NK-92 treated with Interleukin-12 subunit alpha and Interleukin-12 subunit beta, amount 100 ng/mL, for 24 hours (cell line): ENCODE results near the gene NUDT14.

Experiments
- DNase-seq: peaks from one replicate; lab custom pipeline; 2025; lab: John Stamatoyannopoulos, UW

NUDT14 gene

GRCh38 chr14:105173901-105174894 is 6.9 kb downstream of the NUDT14 start:
- DNase-seq, result no peak

GRCh38 chr14:105173145-105173544 is 8.0 kb downstream of the NUDT14 start:
- DNase-seq, result no peak

- no peak for DNase-seq
These were observed 8.6 kb downstream of the NUDT14 start for GRCh38 chr14:105172476-105172875.

GRCh38 chr14:105171004-105171673 is 10.0 kb downstream of the NUDT14 start:
- DNase-seq, result no peak

GRCh38 chr14:105169776-105170655 is 11.1 kb downstream of the NUDT14 start:
- no peak for DNase-seq

- DNase-seq, result no peak
These were observed 12.1 kb downstream of the NUDT14 start for GRCh38 chr14:105168979-105169507.

- DNase-seq, result no peak
These were observed 12.6 kb downstream of the NUDT14 start, which contains the start of gene JAG2 for GRCh38 chr14:105168496-105168978. Gene JAG2, minus strand, starts transcription at chr14:105168776. Its CDS starts 356 bp downstream, at chr14:105168420.

GRCh38 chr14:105168093-105168420 is 13.1 kb downstream of the NUDT14 start:
- DNase-seq, result no peak

- DNase-seq, result no peak
These were observed 13.6 kb downstream of the NUDT14 start for GRCh38 chr14:105167303-105168092.

GRCh38 chr14:105166571-105167302 is 14.4 kb downstream of the NUDT14 start:
- DNase-seq, result no peak

GRCh38 chr14:105165761-105166485 is 15.2 kb downstream of the NUDT14 start:
- no peak for DNase-seq

- no peak for DNase-seq
These were observed 15.9 kb downstream of the NUDT14 start for GRCh38 chr14:105165134-105165704.

GRCh38 chr14:105163040-105163742 is 17.9 kb downstream of the NUDT14 start:
- DNase-seq, result no peak

GRCh38 chr14:105162669-105162979 is 18.5 kb downstream of the NUDT14 start:
- no peak for DNase-seq

GRCh38 chr14:105161964-105162668 is 19.0 kb downstream of the NUDT14 start:
- DNase-seq, result no peak

- no peak for DNase-seq
These were observed 19.8 kb downstream of the NUDT14 start for GRCh38 chr14:105161309-105161708.

- DNase-seq, result no peak
These were observed 20.3 kb downstream of the NUDT14 start for GRCh38 chr14:105160776-105161175.

GRCh38 chr14:105159344-105159743 is 21.8 kb downstream of the NUDT14 start:
- DNase-seq, result no peak
